Stomach (tissue), 9 donors: ENCODE measurements around the gene GPR34. TPM values are rescaled to one million over a fixed set of nuclear protein-coding genes. Genes with fewer than 3 reads are reported as not detected.
A peak's percentile ranks its signal among the peaks of the same experiment; 100 is the strongest.

ENCODE experiments used
- DNase-seq, 2 donors: peaks; one replicate each; pipeline versions ENCODE4 v3.0.0 to v3.0.0-alpha.2; 2013 to 2019
- H3K27ac ChIP-seq, 5 donors: fragments of 200-600 bp in 4 of 5; sonication (generic) in 4 of 5; one replicate each; pipeline ENCODE4 v1.5.1; 2013 to 2019; ENCODE audit warnings: mild to moderate bottlenecking in 1 of 5, moderate library complexity in 1 of 5
- H3K27me3 ChIP-seq, 3 donors: fragments of 200-600 bp; sonication (generic); one replicate each; pipeline ENCODE4 v1.5.1; 2017 to 2019; ENCODE audit warnings: mixed run types in 1 of 3
- H3K36me3 ChIP-seq, 4 donors: fragments of 200-600 bp; sonication (generic); 1 replicate in 3 of 4; 2 replicates in 1 of 4; pipeline ENCODE4 v1.5.1; 2016 to 2019
- H3K4me1 ChIP-seq, 4 donors: fragments of 200-600 bp; sonication (generic); one replicate each; pipeline ENCODE4 v1.5.1; 2016 to 2019
- H3K4me3 ChIP-seq, 4 donors: fragments of 200-600 bp; sonication (generic) in 3 of 4; one replicate each; pipeline ENCODE4 v1.5.1; 2016 to 2019; ENCODE audit warnings: mild to moderate bottlenecking in 1 of 4
- H3K9me3 ChIP-seq, 4 donors: fragments of 200-600 bp; sonication (generic); one replicate each; pipeline ENCODE4 v1.5.1; 2016 to 2019
- CTCF ChIP-seq, 7 experiments: fragments of 450-650 bp in 4 of 7; fragments of 200-600 bp in 3 of 7; sonication (generic) in 3 of 7; IDR thresholded peaks; one replicate each; pipeline ENCODE4 v1.5.1; 2016 to 2019; ENCODE audit warnings: antibody characterized with exemption in 7 of 7, control low read depth in 2 of 7, mild to moderate bottlenecking in 1 of 7
- EP300 ChIP-seq: sonication (generic); formaldehyde crosslinking; IDR thresholded peaks from one replicate; pipeline ENCODE4 v1.6.1; 2017; ENCODE audit warnings: antibody characterized with exemption
- POLR2A ChIP-seq, 4 donors: fragments of 450-650 bp; IDR thresholded peaks; one replicate each; pipeline ENCODE4 v1.6.1; 2016; ENCODE audit warnings: antibody characterized with exemption in 4 of 4, control low read depth in 2 of 4, mild to moderate bottlenecking in 1 of 4, moderate library complexity in 1 of 4
- POLR2AphosphoS5 ChIP-seq, 3 donors: sonication (generic); formaldehyde crosslinking; IDR thresholded peaks; one replicate each; pipeline ENCODE4 v1.6.1; 2016; ENCODE audit warnings: antibody characterized with exemption in 3 of 3
- WGBS, 5 donors: extraction: QIAGEN DNeasy Blood & Tissue Kit in 3 of 5; methylation state at CpG; one replicate each; pipeline versions ENCODE4 v1.1.5 to v1.1.7; 2013 to 2018; 5-methylcytosine and 5-hydroxymethylcytosine counted together
- intact Hi-C: fragments of 100-400 bp; cut with DNase I; formaldehyde crosslinking; loops from one replicate; pipeline ENCODE4 v1.15.1; 2023; ENCODE audit warnings: low total_unique reads
- polyA plus RNA-seq, 3 donors: library from polyadenylated mRNA; stranded (reverse); fragments of 200-250 nt; gene quantifications; one replicate each; pipeline ENCODE4 v1.2.3, GENCODE V29; 2013
- total RNA-seq, 5 donors: library from RNA; depleted of rRNA; stranded (reverse); fragments of >200 nt; gene quantifications; one replicate each; pipeline versions ENCODE4 v1.1.0 to v1.2.3, GENCODE V29; 2014 to 2016
- donor health status: healthy with polysubstance abuse.
- donor health status: Bipolar disorder and iron deficiency.
- donor health status: healthy.

GPR34 gene
- total and polyA plus RNA-seq, 8 donors: 0.45 to 10.1 (median 6.2) TPM; not detected in 1

GRCh38 chrX:41720125-41720779 is 31.5 kb downstream of the GPR34 start:
- H3K9me3 ChIP-seq: peaks cover 0 to 32% (median 15%) of the 10 kb centered on the region in 4 donors
- DNase-seq: peak; percentile 28 to 36
- WGBS, 5 donors: 26 to 61% (median 56%) methylated on average over 3 of the region's 3 CpGs
- H3K4me3 ChIP-seq: no peak overlapping the region
- H3K27ac ChIP-seq: peak overlapping the region; percentile 59 to 74 (median 71)
- H3K27me3 ChIP-seq: peaks cover 0 to 3% (median 0%) of the 10 kb centered on the region in 3 donors
- TF ChIP-seq CTCF (IDR thresholded peaks at IDR 0.05) (no peak), EP300 (no peak), POLR2A (IDR thresholded peaks at IDR 0.05) (no peak), POLR2AphosphoS5 (IDR thresholded peaks at IDR 0.05) (no peak)
- peaks cover 0 to 15% (median 0%) of the 10 kb centered on the region in 4 donors for H3K4me1 ChIP-seq
- no peaks in the 10 kb centered on the region for H3K36me3 ChIP-seq
- intact Hi-C loops: no loop called here

- TF ChIP-seq POLR2AphosphoS5 (IDR thresholded peaks at IDR 0.05): no peak
- no peak for TF ChIP-seq POLR2A (IDR thresholded peaks at IDR 0.05)
- no peak for TF ChIP-seq CTCF (IDR thresholded peaks at IDR 0.05)
- TF ChIP-seq EP300: no peak
- H3K4me3 ChIP-seq: no peak overlapping the region
- H3K4me1 ChIP-seq: peaks cover 0 to 15% (median 0%) of the 10 kb centered on the region in 4 donors
- H3K27me3 ChIP-seq: peaks cover 0 to 3% (median 0%) of the 10 kb centered on the region in 3 donors
- 81 to 100% (median 81%) methylated on average over 1 of the region's 1 CpG for whole genome bisulfite sequencing, 5 donors
- no peak for DNase-seq
- intact Hi-C loops: no loop called here
- no peak overlapping the region for H3K27ac ChIP-seq
- H3K9me3 ChIP-seq: peaks cover 0 to 30% (median 15%) of the 10 kb centered on the region in 4 donors
- H3K36me3 ChIP-seq: no peaks in the 10 kb centered on the region
These were observed 32.8 kb downstream of the GPR34 start for GRCh38 chrX:41721590-41721989.

- Histone ChIP-seq H3K27ac (no peak overlapping the region), H3K27me3 (peaks cover 0 to 3% (median 0%) of the 10 kb centered on the region in 3 donors), H3K4me3 (no peak overlapping the region), H3K36me3 (no peaks in the 10 kb centered on the region), H3K4me1 (peaks cover 0 to 15% (median 0%) of the 10 kb centered on the region in 4 donors), H3K9me3 (peaks cover 0 to 24% (median 11%) of the 10 kb centered on the region in 4 donors)
- 76 to 97% (median 92%) methylated on average over 3 of the region's 3 CpGs for WGBS, 5 donors
- TF ChIP-seq POLR2AphosphoS5 (IDR thresholded peaks at IDR 0.05) (no peak), EP300 (no peak), CTCF (IDR thresholded peaks at IDR 0.05) (no peak), POLR2A (IDR thresholded peaks at IDR 0.05) (no peak)
- no peak for DNase-seq
- intact Hi-C loops: no loop called here
These were observed 33.4 kb downstream of the GPR34 start for GRCh38 chrX:41722214-41722613.

- H3K27ac ChIP-seq: no peak overlapping the region
- TF ChIP-seq POLR2A (IDR thresholded peaks at IDR 0.05): no peak
- no peak for TF ChIP-seq CTCF (IDR thresholded peaks at IDR 0.05)
- TF ChIP-seq EP300: no peak
- TF ChIP-seq POLR2AphosphoS5 (IDR thresholded peaks at IDR 0.05): no peak
- H3K4me1 ChIP-seq: peaks cover 0 to 15% (median 0%) of the 10 kb centered on the region in 4 donors
- H3K4me3 ChIP-seq: no peak overlapping the region
- H3K36me3 ChIP-seq: no peaks in the 10 kb centered on the region
- peaks cover 0 to 3% (median 0%) of the 10 kb centered on the region in 3 donors for H3K27me3 ChIP-seq
- DNase-seq: no peak
- WGBS, 5 donors: 58 to 74% (median 63%) methylated on average over 3 of the region's 3 CpGs
- intact Hi-C loops: no loop called here
- peaks cover 0 to 16% (median 4%) of the 10 kb centered on the region in 4 donors for H3K9me3 ChIP-seq
These were observed 34.2 kb downstream of the GPR34 start for GRCh38 chrX:41722816-41723618.
